ENCODE data around the gene NCAM1. TPM values are rescaled to one million over a fixed set of nuclear protein-coding genes. Genes with fewer than 3 reads are reported as not detected.
A peak's percentile ranks its signal among the peaks of the same experiment; 100 is the strongest.

Gene NCAM1
- total RNA-seq, 1 donor from 2014 or later, result not detected

GRCh38 chr11:113242767-113243397 lies 281.7 kb downstream of the NCAM1 start:
- Mint-ChIP-seq H3K27ac (no peak overlapping the region), H3K36me3 (ENCODE audit: low read depth) (no peaks in the 10 kb centered on the region), H3K4me1 (ENCODE audit: low read depth) (peaks cover 5% of the 10 kb centered on the region), H3K9me3 (no peaks in the 10 kb centered on the region), H3K4me3 (peak overlapping the region; percentile 29), H3K27me3 (ENCODE audit: insufficient read depth) (peaks cover 24% of the 10 kb centered on the region)
- intact Hi-C loops (cut with micrococcal nuclease), result no loop called here
- DNase-seq (ENCODE audit: low spot score), result peak; percentile 29

GRCh38 chr11:113243696-113244095 lies 282.5 kb downstream of the NCAM1 start:
- peaks cover 24% of the 10 kb centered on the region for H3K27me3 Mint-ChIP-seq (ENCODE audit: insufficient read depth)
- no peaks in the 10 kb centered on the region for H3K36me3 Mint-ChIP-seq (ENCODE audit: low read depth)
- intact Hi-C loops (cut with micrococcal nuclease), result no loop called here
- no peak overlapping the region for H3K27ac Mint-ChIP-seq
- no peak for DNase-seq (ENCODE audit: low spot score)
- no peak overlapping the region for H3K4me3 Mint-ChIP-seq
- H3K4me1 Mint-ChIP-seq (ENCODE audit: low read depth), result peaks cover 9% of the 10 kb centered on the region
- H3K9me3 Mint-ChIP-seq, result no peaks in the 10 kb centered on the region

DNA sequence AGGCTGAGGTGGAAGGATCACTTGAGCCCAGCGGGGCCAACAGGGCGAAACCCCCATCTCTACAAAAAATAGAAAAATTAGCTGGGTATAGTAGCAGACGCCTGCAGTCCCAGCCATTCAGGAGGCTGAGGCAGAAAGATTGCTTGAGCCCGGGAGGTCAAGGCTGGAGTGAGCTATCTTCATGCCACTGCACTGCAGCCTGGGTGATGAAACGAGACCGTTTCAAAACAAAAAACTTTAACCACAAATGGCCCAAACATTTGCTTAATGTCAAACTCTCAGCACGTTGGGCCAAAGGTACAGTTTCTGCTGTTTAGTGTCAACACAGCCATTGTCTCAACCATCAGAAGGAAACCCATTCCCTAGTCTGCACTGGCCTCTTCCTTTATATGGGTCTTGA lies 284.0 kb downstream of the NCAM1 start:
- Mint-ChIP-seq H3K4me1 (ENCODE audit: low read depth) (peaks cover 19% of the 10 kb centered on the region), H3K4me3 (no peak overlapping the region), H3K36me3 (ENCODE audit: low read depth) (no peaks in the 10 kb centered on the region), H3K27me3 (ENCODE audit: insufficient read depth) (peaks cover 24% of the 10 kb centered on the region), H3K27ac (no peak overlapping the region), H3K9me3 (no peaks in the 10 kb centered on the region)
- no peak for DNase-seq (ENCODE audit: low spot score)
- intact Hi-C loops (cut with micrococcal nuclease), result no loop called here

- intact Hi-C loops (cut with micrococcal nuclease), result no loop called here
- Mint-ChIP-seq H3K4me1 (ENCODE audit: low read depth) (peaks cover 19% of the 10 kb centered on the region), H3K9me3 (no peaks in the 10 kb centered on the region), H3K27ac (no peak overlapping the region), H3K27me3 (ENCODE audit: insufficient read depth) (peaks cover 28% of the 10 kb centered on the region), H3K4me3 (no peak overlapping the region), H3K36me3 (ENCODE audit: low read depth) (no peaks in the 10 kb centered on the region)
- no peak for DNase-seq (ENCODE audit: low spot score)
Observed at GRCh38 chr11:113247221-113247620, 286.0 kb downstream of the NCAM1 start.

- DNase-seq (ENCODE audit: low spot score), result no peak
- intact Hi-C loops (cut with micrococcal nuclease), result no loop called here
Observed at GRCh38 chr11:113247966-113248365, 286.7 kb downstream of the NCAM1 start.

DNA sequence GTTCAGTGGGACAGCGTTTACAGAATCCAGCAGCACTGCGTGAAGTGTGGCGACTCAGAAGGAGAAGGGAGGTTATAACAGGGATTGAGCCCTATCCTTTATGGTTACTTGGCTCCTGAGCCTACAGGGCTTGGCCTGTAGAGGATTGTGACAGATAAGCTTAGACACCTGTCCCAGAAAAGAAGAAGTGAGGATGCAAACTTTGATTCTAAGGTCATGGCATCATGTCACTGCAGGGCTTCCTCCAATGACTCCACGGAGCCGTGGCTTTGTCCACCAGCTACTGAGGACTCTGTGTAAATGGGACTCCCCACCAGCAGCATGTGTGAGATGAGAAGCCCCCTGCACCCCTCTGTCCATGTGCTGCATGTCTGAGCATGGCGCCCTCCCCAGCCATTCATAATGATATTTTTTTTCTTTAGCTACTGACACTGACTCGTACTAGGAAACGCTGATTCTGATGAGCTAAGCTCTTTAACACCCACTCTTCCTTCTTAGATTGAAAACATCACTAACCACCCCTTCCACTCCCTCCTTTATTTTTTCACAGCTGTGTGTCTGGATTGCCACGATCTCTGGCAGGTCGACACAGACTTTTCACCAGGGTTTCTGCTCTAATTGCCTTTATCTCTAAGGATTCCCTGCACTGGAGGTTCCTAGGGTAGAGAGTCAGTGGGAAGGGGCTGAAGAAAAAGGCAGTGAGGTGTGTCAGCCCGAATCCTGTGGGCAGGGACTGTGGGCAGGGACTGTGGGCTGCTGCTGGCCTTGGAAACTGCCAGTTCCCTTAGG lies 287.7 kb downstream of the NCAM1 start:
- peaks cover 18% of the 10 kb centered on the region for H3K27me3 Mint-ChIP-seq (ENCODE audit: insufficient read depth)

More at GRCh38 chr11:113247966-113248365, 286.7 kb downstream of the NCAM1 start:
- Mint-ChIP-seq H3K9me3 (no peaks in the 10 kb centered on the region), H3K36me3 (ENCODE audit: low read depth) (no peaks in the 10 kb centered on the region), H3K4me1 (ENCODE audit: low read depth) (peaks cover 14% of the 10 kb centered on the region), H3K27ac (no peak overlapping the region), H3K27me3 (ENCODE audit: insufficient read depth) (peaks cover 26% of the 10 kb centered on the region), H3K4me3 (no peak overlapping the region)

DNA sequence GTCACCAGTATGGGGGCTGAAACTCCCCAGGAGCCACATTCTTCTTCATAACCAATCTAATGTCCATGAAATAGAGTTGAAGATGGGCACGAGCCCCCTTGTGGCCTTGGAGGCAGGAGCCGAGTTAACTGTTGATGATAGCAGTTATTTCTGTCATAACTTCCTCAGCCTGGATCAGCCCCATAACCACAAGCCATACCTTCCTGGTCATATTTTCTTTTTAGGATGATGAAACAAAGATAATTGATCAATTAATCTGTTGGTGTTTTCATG lies 288.2 kb downstream of the NCAM1 start:
- Mint-ChIP-seq H3K27me3 (ENCODE audit: insufficient read depth) (peaks cover 14% of the 10 kb centered on the region), H3K27ac (peak overlapping the region; percentile 6), H3K4me1 (ENCODE audit: low read depth) (peaks cover 14% of the 10 kb centered on the region), H3K9me3 (no peaks in the 10 kb centered on the region), H3K4me3 (no peak overlapping the region), H3K36me3 (ENCODE audit: low read depth) (no peaks in the 10 kb centered on the region)
- intact Hi-C loops (cut with micrococcal nuclease), result no loop called here
- no peak for DNase-seq (ENCODE audit: low spot score)

More for the DNA sequence above, 287.7 kb downstream of the NCAM1 start:
- H3K27ac Mint-ChIP-seq, result peak overlapping the region; percentile 6
- H3K36me3 Mint-ChIP-seq (ENCODE audit: low read depth), result no peaks in the 10 kb centered on the region
- H3K4me1 Mint-ChIP-seq (ENCODE audit: low read depth), result peaks cover 14% of the 10 kb centered on the region
- no peak overlapping the region for H3K4me3 Mint-ChIP-seq
- intact Hi-C loops (cut with micrococcal nuclease), result no loop called here
- H3K9me3 Mint-ChIP-seq, result no peaks in the 10 kb centered on the region
- no peak for DNase-seq (ENCODE audit: low spot score)

- H3K4me3 Mint-ChIP-seq, result no peak overlapping the region
- no peaks in the 10 kb centered on the region for H3K9me3 Mint-ChIP-seq
- intact Hi-C loops (cut with micrococcal nuclease), result no loop called here
- H3K27ac Mint-ChIP-seq, result no peak overlapping the region
- no peaks in the 10 kb centered on the region for H3K36me3 Mint-ChIP-seq (ENCODE audit: low read depth)
- peaks cover 14% of the 10 kb centered on the region for H3K4me1 Mint-ChIP-seq (ENCODE audit: low read depth)
- no peak for DNase-seq (ENCODE audit: low spot score)
- H3K27me3 Mint-ChIP-seq (ENCODE audit: insufficient read depth), result peaks cover 14% of the 10 kb centered on the region
Observed at GRCh38 chr11:113249786-113250185, 288.6 kb downstream of the NCAM1 start.

GRCh38 chr11:113251281-113251680 lies 290.1 kb downstream of the NCAM1 start:
- intact Hi-C loops (cut with micrococcal nuclease), result no loop called here
- Mint-ChIP-seq H3K9me3 (no peaks in the 10 kb centered on the region), H3K4me3 (no peak overlapping the region), H3K4me1 (ENCODE audit: low read depth) (peaks cover 14% of the 10 kb centered on the region), H3K27ac (no peak overlapping the region), H3K36me3 (ENCODE audit: low read depth) (no peaks in the 10 kb centered on the region), H3K27me3 (ENCODE audit: insufficient read depth) (peaks cover 7% of the 10 kb centered on the region)
- no peak for DNase-seq (ENCODE audit: low spot score)

DNA sequence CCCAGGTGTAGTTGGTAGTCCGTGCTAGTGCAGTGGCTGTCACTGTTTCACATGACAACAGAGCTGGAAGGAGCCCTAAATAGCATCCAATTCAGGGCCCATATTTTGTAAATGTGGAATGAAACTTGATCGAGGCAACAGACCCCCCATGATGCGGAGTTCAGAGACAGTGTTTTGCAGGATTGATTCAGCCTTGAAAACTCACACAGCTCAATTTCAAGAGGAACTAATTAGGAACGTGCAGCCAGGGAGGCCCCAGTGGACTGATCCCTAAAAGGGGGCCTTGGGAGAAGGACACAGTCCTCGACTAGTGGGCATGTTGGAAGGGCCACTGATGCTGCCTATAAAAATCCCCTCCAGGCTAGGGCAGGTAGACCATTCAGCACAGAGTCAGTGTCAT lies 292.2 kb downstream of the NCAM1 start:
- Mint-ChIP-seq H3K27ac (no peak overlapping the region), H3K4me3 (no peak overlapping the region), H3K36me3 (ENCODE audit: low read depth) (no peaks in the 10 kb centered on the region), H3K27me3 (ENCODE audit: insufficient read depth) (peaks cover 7% of the 10 kb centered on the region), H3K9me3 (no peaks in the 10 kb centered on the region), H3K4me1 (ENCODE audit: low read depth) (peaks cover 14% of the 10 kb centered on the region)
- no peak for DNase-seq (ENCODE audit: low spot score)
- intact Hi-C loops (cut with micrococcal nuclease), result no loop called here

DNA sequence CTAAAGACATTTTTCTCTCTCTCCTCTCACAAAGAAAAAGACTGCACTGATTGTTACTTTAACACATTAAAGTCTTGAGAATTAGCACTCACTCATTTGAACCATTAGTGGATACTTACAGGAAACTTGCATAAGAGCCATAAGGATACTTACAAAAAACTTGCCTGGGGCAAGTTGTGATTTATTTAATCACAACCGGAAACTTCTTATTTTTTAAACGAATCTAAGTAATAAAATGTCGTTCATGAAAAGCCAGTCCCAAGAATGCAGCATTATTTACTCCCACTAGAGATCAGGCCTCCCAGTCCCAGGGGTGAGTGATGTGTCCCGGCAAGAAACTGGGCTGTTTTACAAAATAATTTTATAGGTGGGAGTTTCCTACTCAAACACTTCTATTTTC lies 293.9 kb downstream of the NCAM1 start:
- Mint-ChIP-seq H3K27ac (no peak overlapping the region), H3K27me3 (ENCODE audit: insufficient read depth) (peaks cover 7% of the 10 kb centered on the region), H3K36me3 (ENCODE audit: low read depth) (no peaks in the 10 kb centered on the region), H3K9me3 (no peaks in the 10 kb centered on the region), H3K4me3 (no peak overlapping the region), H3K4me1 (ENCODE audit: low read depth) (no peaks in the 10 kb centered on the region)
- intact Hi-C loops (cut with micrococcal nuclease), result no loop called here
- DNase-seq (ENCODE audit: low spot score), result no peak

DNA sequence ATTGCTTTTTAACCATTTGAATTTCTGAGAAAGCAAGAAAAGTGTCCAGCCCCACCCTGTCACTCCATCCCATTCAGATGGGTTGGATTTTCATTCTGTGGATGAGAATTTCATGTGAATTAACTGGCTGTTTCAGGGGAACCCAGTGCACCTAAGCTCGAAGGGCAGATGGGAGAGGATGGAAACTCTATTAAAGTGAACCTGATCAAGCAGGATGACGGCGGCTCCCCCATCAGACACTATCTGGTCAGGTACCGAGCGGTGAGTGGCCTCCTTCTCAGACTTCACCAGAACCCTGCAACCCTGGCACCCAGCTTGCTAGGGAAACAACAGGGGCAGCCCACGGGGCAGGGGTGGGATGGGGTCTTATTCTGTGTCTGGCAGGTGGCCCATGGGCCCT lies 294.5 kb downstream of the NCAM1 start:
- Mint-ChIP-seq H3K27ac (no peak overlapping the region), H3K4me3 (no peak overlapping the region), H3K27me3 (ENCODE audit: insufficient read depth) (peaks cover 3% of the 10 kb centered on the region), H3K4me1 (ENCODE audit: low read depth) (no peaks in the 10 kb centered on the region), H3K9me3 (no peaks in the 10 kb centered on the region), H3K36me3 (ENCODE audit: low read depth) (no peaks in the 10 kb centered on the region)
- intact Hi-C loops (cut with micrococcal nuclease), result no loop called here
- no peak for DNase-seq (ENCODE audit: low spot score)

DNA sequence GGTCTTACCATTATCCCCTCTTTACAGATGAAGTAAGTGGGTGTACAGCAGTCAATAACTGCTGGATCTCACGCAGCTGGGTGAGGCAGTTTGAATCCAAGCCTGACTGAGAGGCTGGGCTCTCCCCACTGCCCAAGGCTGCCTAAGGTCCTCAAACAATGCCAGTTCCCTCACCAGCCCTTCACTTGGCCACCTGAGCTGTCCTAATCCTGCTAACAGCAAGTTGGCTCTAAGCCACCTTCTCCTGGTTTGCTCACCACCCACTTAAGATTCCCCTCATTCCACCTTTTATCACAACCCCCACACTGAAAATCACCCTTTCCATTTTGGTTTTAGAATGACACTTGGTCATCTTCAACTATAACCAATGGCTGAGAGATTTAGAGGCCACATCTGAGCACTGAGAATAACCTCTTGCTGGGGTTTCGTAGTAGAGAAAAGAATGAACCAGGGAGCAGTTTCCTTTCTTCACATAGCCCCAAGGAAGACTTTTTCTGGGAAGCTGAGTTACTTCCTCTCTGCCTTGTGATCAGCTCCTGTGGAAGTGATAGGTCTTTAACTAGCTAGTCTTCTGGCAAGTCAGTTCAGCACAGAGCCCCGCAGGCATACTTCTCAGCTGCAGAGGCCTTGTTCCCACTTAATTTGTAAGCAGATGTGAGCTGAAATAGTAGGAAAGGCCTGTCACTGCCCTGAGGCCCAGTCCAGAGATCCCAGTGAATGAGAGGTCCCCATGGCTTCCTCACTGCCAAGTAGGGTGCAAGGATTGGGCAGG lies 295.4 kb downstream of the NCAM1 start:
- peaks cover 3% of the 10 kb centered on the region for H3K27me3 Mint-ChIP-seq (ENCODE audit: insufficient read depth)
- no peak for DNase-seq (ENCODE audit: low spot score)
- no peaks in the 10 kb centered on the region for H3K9me3 Mint-ChIP-seq
- intact Hi-C loops (cut with micrococcal nuclease), result no loop called here
- no peak overlapping the region for H3K27ac Mint-ChIP-seq
- no peak overlapping the region for H3K4me3 Mint-ChIP-seq
- H3K36me3 Mint-ChIP-seq (ENCODE audit: low read depth), result no peaks in the 10 kb centered on the region
- H3K4me1 Mint-ChIP-seq (ENCODE audit: low read depth), result no peaks in the 10 kb centered on the region

All from activated T-helper 1 cell treated with anti-CD3 and anti-CD28 coated beads, Interleukin-12 subunit alpha, Interleukin-12 subunit beta, Interleukin-2, Interleukin-4 antibody, amounts not matched to agents 30 ng/mL and 10 ng/mL and 1 ng/mL, durations not matched to agents 14 hours and 24 hours and 36 hours (primary cell).